ENCODE measurements around the gene GTPBP3. TPM values are rescaled to one million over a fixed set of nuclear protein-coding genes. Genes with fewer than 3 reads are reported as not detected.
"Not testable (repeated sequence)": the region's sequence is repeated elsewhere in the genome, so short reads cannot be mapped to it uniquely, and the experiment has no call there.

The GTPBP3 gene, protein sequence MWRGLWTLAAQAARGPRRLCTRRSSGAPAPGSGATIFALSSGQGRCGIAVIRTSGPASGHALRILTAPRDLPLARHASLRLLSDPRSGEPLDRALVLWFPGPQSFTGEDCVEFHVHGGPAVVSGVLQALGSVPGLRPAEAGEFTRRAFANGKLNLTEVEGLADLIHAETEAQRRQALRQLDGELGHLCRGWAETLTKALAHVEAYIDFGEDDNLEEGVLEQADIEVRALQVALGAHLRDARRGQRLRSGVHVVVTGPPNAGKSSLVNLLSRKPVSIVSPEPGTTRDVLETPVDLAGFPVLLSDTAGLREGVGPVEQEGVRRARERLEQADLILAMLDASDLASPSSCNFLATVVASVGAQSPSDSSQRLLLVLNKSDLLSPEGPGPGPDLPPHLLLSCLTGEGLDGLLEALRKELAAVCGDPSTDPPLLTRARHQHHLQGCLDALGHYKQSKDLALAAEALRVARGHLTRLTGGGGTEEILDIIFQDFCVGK
- 10 to 100 TPM; 12.2 to 32.5 (median 19.4) TPM for polyA plus RNA-seq (ENCODE audit: insufficient read length in 4 of 4)

DNA sequence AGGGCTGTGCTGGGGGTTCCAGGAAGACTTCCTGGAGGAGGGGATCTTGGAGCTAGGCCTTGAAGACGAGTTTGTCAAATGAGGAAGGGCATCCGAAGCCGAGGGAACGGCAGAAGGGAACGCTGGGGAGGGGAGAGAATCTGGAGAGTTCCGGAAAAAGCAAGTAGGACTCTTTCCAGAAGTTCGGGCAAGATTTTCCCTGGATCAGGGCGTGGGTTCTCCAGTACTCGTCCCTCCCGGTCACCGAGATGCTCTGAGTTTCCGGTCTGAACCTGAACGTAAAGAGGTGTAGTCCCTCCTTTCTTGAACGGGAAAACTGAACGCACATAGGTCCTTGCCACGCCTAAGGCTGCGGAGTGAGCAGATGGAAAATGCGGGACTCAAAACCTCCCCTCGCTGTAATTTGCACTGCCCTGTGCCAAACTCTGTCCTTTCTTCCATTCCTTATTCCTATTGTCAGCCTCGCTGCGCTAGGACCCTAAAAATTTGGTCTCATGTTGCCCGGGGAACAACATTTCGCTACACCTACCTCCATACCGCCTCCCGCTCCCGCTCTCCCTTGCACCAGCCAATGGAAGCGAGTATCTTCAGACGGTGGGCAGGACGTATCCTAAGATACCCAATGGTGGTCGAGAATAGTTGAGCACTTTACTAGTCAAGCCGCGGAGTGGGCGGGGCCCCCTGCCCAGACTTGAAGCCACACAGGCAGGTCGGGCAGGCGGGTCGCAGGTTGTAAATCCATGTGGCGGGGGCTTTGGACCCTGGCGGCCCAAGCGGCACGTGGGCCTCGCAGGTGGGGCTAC is at the start of gene GTPBP3:
GTPBP3 (plus strand) TSS at position 682 of the 803 bp plus-strand sequence; CDS start at position 741, 59 bp downstream.
- peak; percentile 89 to 99 (median 95) for DNase-seq (ENCODE audit: low read depth in 4 of 4, low spot score in 3 of 4)

DNA sequence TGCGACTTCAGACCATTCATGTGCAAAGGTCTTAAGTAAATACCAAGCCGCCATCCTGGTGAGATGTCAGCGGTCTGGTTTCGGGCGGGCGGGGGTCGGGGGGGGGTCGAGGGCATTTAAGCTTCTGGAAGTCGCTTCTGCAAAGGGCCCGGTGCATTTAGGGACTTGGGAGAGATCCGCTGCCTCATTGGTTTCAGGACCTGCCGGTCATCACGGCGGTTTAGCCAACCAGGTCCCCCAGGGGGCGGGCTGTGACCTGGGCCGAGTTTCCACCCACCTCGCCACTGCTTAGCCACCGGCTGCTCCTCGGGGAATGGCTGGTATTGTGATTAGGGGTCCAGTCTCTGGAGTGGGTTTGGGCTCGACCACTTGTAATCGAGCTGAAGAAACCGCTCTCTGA is 47.9 kb upstream of the GTPBP3 start:
- no peak for DNase-seq (ENCODE audit: low read depth in 4 of 4, low spot score in 3 of 4)

DNA sequence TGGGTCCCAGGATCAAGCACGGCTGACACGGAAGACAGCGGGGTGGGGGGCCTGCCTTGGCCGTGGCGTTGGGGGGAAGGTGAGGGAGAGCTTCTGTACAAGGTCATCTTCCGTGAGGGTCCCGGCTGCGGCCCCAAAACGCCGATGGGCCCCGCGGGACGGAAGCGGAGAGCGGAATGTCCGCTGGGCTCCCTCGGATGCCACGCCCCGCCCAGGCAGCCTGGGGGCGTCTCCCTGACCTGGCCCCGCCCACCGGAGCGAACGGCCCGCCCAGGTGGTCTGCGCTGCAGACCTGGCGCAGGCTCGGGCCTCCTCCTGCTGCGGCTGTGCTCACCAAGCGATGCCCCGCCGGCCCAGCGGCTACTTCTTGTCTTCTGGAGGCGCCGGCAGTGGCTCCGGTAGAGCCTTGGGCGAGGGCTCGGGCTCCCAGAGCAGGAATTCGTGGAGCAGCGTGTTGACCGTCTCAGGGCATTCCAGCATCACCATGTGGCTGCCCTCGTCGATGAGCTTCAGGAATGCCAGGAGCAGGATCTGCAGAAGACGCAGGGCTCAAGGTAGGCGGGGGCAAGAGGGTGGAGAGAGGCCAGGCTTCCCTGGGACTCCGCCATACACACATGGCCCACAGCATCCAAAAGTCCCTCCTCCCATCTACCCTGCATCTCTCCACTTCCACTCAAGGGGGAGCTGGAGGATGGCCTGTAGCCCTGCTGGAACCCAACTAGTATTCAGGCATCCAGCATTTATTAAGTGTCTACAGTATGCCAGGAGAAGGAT is 44.9 kb upstream of the GTPBP3 start:
- peak in 1 of 4 donors; percentile 66 for DNase-seq (ENCODE audit: low read depth in 4 of 4, low spot score in 3 of 4)

DNA sequence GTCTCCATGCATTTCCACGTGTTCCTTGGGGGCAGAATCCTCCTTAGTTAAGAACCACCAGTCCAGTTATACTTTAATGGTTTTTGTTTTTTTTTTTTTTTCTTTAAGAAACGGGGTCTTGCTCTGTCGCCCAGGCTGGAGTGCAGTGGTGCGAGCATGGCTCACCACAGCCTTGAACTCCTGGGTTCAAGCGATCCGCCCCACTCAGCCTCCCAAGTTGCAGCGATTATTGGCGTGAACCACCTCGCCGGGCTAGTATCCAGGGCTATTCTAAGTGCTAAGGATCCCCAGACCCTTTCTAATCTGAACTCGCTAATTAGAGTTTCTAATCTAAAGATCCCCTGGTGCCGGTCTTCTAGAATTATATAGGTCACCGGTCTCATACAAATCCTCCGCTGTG is 43.7 kb upstream of the GTPBP3 start:
- DNase-seq (ENCODE audit: low read depth in 4 of 4, low spot score in 3 of 4), result no peak

DNA sequence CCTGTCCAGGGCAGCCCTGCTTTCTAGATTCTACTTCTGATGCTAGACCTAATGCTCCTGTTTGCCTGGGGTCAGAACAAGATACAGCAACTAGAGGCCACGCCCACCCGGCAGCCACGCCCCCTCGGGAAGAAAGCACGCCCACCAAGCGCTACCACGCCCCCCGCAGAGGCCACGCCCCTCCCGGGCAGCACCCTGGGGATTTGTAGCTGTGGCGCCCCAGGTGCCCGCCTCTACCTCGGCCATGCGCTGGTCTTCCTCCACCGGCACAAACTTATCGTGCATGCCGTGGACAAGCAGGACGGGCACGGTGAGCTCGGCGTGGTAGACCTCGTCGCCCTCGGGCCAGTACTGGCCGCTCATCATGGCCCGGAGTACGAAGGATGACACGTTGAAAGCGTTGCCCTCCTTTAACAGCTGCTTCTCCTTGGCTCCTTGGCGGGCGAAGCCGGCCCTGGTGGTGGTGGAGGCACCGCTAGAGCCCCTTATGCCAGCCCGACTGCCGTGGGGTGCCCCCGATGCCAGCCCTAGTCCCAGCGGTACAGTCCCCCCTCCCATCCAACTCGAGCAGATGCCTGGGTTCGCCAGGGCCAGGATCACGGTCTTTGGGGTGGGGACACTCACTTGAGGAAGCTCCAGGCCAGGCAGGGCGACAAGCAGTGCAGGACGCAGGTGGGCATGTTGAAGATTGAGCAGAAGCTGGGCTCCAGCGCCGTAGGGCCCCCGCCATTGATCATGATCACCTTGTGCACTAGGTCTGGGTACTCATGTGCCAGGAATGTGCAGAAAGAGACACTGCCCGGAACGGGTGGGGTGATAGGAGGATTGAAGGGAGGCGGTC is 43.1 kb upstream of the GTPBP3 start:
- DNase-seq (ENCODE audit: low read depth in 4 of 4, low spot score in 3 of 4), result no peak

DNA sequence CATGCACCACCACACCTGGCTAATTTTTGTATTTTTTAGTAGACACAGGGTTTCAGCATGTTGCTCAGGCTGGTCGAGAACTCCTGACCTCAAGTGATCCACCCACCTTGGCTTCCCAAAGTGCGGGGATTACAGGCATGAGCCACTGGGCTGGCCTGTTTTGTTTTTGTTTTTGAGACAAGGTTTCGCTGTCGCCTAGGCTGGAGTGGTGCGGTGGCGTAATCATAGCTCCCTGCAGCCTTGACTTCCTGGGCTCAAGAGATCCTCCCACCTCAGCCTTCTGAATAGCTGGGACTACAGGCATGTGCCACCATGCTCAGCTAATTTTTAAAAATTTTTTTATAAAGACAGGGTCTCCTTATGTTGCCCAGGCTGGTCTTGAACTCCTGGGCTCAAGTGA is 41.8 kb upstream of the GTPBP3 start:
- not testable (repeated sequence) for DNase-seq (ENCODE audit: low read depth in 4 of 4, low spot score in 3 of 4)

DNA sequence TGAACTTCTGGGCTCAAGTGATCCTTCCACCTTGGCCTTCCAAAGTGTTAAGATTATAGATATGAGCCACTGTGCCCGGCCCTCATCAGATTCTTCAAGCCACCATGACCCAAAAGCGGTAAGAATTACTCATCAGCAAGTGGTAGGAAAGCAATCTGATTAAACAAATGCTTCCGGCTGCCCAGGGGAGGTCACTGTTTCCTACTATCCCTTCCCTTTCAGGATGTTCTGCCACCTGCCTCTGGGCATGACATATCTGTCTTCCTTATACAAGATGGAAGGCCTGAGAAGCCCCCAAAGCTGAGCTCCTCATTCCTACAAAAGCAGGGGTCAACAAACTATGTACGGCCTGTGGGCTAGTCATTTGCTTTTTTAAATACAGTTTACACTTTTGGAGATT is 41.1 kb upstream of the GTPBP3 start:
- DNase-seq (ENCODE audit: low read depth in 4 of 4, low spot score in 3 of 4), result no peak

DNA sequence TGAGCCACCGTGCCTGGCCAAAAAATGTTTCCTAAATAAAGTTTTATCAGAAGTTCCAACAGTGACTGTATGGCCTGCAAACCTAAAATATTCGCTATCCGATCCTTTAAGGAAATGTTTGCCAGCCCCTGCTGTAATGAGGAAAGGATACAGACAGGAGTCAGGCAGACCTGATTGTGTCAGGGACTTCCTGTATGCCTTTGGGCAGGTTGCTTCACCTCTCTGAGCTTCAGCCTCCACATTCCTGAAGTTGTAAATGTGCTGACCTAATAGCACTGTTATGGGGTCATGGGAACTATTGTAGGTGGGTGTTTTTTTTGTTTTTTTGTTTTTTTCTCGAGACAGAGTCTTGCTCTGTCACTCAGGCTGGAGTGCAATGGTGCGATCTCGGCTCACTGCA is 40.4 kb upstream of the GTPBP3 start:
- DNase-seq (ENCODE audit: low read depth in 4 of 4, low spot score in 3 of 4), result no peak

DNA sequence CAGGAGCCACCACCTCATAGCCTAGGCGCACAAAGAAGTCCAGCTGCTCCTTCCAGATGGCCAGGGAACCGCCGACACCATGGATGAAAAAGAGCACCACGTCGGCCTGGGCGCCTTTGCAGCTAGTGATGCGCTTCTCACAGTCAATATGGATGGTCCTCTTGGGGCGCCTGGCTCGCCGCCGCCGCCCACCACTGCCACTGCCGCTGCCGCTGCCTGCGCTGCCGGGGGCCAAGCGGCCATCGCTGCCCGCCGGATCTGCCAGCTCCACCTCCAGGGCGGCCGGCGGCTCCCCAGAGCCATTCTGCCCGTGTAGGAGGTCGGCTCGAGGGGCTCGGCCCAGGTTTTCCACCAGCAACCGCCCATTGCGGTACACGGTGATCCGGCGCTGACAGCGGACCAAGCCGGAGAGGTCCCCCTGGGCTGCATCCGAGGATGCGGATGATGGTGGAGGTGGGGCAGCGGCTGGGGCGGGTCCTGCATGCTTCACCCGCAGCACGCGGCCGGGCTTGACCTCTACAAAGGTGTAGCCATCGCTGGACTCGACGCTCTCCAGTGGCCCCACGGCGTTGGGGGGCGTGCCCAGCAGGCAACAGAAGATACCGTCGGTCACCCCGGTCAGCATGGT is 36.2 kb upstream of the GTPBP3 start:
- no peak for DNase-seq (ENCODE audit: low read depth in 4 of 4, low spot score in 3 of 4)

DNA sequence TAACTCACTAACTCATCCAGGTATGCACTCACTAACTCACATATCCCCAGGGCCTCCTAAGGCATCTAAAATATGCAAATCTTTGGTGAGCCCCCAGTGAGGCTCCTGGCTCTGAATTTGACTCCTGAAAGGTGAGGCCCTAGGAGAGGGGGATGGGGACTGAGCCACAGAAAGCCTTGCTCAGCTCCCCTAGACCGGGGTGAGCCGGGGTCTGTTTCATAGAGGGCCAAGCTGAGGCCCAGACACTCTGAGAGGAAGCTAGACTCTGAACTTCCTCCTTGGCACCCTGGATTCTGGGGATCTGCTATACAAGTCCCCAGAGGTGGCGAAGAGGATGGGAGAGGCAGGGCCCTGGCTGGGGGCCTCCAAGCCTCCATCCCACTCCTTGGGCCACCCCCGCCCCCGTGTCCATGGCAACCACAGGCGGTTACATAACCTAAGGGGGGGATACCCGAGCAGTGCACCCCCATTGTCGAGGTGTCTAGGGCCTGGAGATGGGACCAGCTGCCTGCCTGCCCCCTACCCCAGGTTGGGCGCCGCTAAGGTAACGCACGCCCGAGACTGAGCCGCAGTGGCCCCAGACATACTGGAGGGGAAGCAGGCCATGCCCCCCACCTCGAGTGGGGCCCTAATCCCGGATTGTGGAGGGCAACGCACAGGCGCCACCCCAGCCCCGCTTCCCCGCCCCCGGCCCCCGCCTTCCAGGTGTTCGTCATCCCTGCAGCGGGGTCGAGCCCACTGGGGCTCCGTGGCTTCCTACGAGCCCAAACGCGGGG is 34.8 kb upstream of the GTPBP3 start:
- DNase-seq (ENCODE audit: low read depth in 4 of 4, low spot score in 3 of 4), result no peak

DNA sequence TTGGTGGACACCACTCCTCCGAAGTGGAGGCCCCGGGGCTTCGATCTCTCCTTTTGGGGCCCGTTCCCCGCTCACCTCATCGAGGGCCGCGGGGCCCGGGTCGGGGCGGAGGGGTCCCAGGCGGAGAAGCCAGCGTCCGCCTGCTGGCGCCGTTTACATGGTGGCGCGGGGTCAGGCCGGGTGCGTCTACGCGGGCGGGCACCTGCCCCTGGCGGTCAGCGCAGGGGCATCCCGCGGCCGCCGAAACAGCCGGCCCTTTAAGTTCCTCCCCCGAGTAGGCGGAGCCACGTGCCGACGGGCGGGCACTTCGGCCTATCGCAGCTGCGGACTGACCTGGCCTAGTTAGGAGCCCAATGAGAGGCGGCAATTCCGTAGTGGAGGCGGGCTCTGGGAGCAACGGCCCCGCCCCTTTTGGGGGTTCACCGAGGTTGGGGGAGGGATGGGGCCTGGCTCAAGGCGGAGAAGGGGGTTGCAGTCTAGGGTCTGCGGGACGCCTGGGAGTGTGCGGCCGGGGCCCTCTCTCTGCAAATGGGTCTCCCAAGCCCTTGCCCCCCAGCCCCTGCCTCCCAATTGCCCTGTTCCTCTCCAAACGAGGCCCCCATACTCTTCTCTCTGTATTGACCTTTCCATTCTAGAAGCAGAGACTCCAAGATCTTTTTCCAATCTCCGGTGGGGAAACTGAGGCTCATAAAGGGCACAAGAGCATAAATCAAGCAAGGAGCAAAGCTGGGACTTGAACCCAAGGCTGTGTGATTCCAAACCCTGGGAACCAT is 34.0 kb upstream of the GTPBP3 start, which contains the start of gene ABHD8:
ABHD8 (minus strand) TSS at position 259 of the 773 bp plus-strand sequence. CDS start 1,809 bp downstream, outside the sequence.
- peak; percentile 79 to 91 (median 90) for DNase-seq (ENCODE audit: low read depth in 4 of 4, low spot score in 3 of 4)

DNA sequence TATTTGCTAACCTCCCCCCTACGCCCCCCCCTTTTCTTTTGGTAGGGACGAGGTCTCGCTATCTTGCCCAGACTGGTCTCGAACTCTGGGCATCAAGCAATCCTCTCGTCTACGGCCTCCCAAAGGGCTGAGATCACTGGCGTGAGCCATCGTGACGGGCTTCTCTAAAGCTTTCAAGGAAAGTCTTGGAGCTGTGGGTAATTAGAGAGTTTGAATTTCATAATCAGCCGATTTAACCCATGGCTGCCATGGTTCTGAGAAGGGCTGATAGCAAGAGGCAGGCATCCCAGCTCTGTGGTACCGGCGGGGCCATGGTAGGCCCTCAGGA is 33.4 kb upstream of the GTPBP3 start:
- DNase-seq (ENCODE audit: low read depth in 4 of 4, low spot score in 3 of 4), result no peak

DNA sequence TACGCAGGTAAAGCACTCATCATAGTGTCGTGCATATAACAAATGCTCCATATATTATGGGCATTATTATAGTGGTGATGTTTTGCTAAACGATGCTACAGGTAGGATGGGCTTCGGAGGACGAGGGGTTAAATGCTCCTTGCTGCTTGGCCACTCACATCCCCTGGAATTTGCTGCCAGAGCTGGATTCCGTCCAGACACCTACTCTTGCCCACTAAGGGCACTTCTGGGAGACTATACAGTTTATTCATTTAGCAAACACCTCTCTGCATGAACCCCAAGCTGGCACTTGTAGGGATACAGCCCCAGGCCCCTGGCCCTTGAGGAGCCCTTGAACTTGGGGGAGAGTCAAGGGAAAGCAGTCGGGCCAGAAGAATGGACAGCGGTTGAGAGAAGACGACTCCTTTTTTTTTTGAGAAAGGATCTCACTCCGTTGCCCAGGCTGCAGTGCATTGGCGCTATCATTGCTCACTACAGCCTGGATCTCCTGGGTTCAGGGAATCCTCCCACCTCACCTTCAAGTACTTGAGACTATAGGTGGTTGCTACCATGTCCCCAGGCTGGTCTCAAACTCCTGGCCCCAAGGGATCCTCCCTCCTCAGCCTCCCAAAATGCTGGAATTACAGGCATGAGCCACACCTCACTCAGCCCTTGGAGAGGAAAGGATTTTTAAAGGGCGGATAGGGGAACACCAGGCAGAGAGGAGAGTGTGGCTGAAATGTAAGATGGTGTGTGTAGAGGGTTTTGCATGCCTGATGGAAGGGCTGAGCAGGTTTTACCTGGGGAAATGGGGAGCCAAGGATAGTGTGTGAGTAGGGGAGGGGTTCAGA is 32.8 kb upstream of the GTPBP3 start:
- DNase-seq (ENCODE audit: low read depth in 4 of 4, low spot score in 3 of 4), result no peak

DNA sequence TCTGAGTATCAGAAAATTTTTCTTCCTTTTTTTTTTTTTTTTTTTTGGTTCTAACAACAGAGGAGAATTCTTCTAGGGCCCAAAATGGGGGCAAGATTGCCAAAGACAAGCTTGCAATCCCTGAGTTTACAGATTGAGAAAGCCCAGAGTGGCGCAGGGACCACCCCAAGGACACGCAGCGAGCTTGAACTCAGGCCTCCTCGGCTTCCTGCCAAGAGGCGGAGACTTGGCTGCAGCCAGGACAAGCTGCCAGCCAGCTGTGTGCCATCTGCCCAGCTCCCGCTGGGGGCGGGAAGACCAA is 32.2 kb upstream of the GTPBP3 start:
- no peak for DNase-seq (ENCODE audit: low read depth in 4 of 4, low spot score in 3 of 4)

DNA sequence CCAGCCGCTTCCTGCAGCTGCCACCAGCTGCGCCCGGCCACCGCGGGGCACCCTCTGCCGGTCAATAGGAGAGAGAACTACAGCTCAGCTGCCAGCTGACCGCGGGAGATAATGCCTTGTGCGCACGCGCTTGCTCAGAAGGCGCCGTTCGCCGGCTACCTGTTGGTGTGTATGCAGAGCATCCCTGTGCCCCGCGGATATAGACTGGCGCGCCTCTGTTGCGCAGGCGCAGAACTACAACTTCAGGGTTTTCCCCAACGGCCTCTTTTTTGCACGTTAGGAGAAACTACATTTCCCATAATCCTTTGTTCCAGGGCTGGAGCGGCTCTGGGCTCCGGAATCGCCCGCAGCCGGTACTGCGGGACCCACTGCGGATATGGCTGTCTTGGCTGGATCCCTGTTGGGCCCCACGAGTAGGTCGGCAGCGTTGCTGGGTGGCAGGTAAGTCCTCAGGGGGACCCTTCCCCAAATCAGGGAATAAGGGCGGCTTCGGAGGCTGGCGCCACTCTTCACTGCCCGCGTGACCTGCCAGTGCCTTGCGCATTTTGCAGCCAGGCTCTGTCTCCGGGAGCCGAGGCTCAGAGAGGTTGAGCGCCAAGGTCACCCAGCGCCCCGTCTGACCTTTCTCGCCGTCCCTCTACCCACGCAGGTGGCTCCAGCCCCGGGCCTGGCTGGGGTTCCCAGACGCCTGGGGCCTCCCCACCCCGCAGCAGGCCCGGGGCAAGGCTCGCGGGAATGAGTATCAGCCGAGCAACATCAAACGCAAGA is 31.7 kb upstream of the GTPBP3 start, which contains the start of gene MRPL34:
MRPL34 (plus strand) TSS at position 356 of the 768 bp plus-strand sequence; CDS start at position 377, 21 bp downstream.
- DNase-seq (ENCODE audit: low read depth in 4 of 4, low spot score in 3 of 4), result peak; percentile 94 to 97 (median 95)

DNA sequence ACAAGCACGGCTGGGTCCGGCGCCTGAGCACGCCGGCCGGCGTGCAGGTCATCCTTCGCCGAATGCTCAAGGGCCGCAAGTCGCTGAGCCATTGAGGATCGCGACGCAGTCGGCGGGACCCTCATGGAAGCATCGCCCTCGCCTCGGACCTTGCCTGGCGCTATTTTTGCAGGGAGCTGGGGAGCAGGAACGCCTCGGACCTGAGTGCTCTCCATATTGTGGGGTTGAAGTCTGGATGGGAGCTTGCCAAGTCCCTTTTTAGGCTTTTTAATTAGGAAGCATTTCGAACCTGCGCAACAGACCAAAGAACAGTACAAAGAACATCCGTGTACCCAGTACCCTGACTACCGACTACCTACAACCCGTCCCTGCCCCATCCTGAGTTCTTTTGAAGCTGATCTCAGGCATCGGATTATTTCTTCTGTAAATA is 31.1 kb upstream of the GTPBP3 start:
- no peak for DNase-seq (ENCODE audit: low read depth in 4 of 4, low spot score in 3 of 4)

Data from left renal pelvis (tissue), 4 donors.